CD14-positive monocyte (primary cell): ENCODE data around the gene MAMDC2. TPM values are rescaled to one million over a fixed set of nuclear protein-coding genes. Genes with fewer than 3 reads are reported as not detected.
A peak's percentile ranks its signal among the peaks of the same experiment; 100 is the strongest.

ENCODE experiments used
- DNase-seq, 3 donors: peaks; one replicate each; pipeline ENCODE4 v3.0.0-alpha.2; 2011 to 2022
- H2AFZ ChIP-seq: 2 replicates; pipeline ENCODE4 v1.6.0; 2012; ENCODE audit warnings: mild to moderate bottlenecking, low read depth, low read length, inconsistent platforms; ENCODE audit not compliant: insufficient read depth, poor library complexity, severe bottlenecking
- H3K27ac ChIP-seq, 2 donors: 1 replicate in 1 of 2; 2 replicates in 1 of 2; pipeline ENCODE4 v1.5.1; 2012 to 2013; ENCODE audit warnings: low read length in 2 of 2, control low read depth in 1 of 2, inconsistent platforms in 1 of 2, low read depth in 1 of 2, mild to moderate bottlenecking in 1 of 2
- H3K27me3 ChIP-seq, 2 donors: one replicate each; pipeline versions ENCODE4 v1.6.0 to v1.6.1; 2011 to 2013; ENCODE audit warnings: low read length in 2 of 2; ENCODE audit not compliant: control insufficient read depth in 2 of 2, insufficient read depth in 2 of 2
- H3K36me3 ChIP-seq, 2 donors: replicated peaks in 1 of 2; 1 replicate in 1 of 2; 2 replicates in 1 of 2; pipeline versions ENCODE4 v1.5.1 to v1.6.1; 2012 to 2013; ENCODE audit warnings: low read length in 2 of 2, control low read depth in 1 of 2, inconsistent platforms in 1 of 2, mild to moderate bottlenecking in 1 of 2; ENCODE audit not compliant: insufficient read depth in 2 of 2, control insufficient read depth in 1 of 2
- H3K4me1 ChIP-seq, 2 donors: 1 replicate in 1 of 2; 2 replicates in 1 of 2; pipeline versions ENCODE4 v1.5.1 to v1.6.1; 2012 to 2013; ENCODE audit warnings: low read length in 2 of 2, control low read depth in 1 of 2, inconsistent platforms in 1 of 2, mild to moderate bottlenecking in 1 of 2, moderate library complexity in 1 of 2; ENCODE audit not compliant: insufficient read depth in 2 of 2, control insufficient read depth in 1 of 2
- H3K4me2 ChIP-seq: replicated peaks from 2 replicates; pipeline ENCODE3; 2012; ENCODE audit warnings: low read length, moderate library complexity, mild to moderate bottlenecking; ENCODE audit not compliant: poor library complexity, severe bottlenecking; ENCODE audit errors: extremely low read depth
- H3K4me3 ChIP-seq, 3 experiments: fragments of 200-600 bp in 1 of 3; sonication (generic) in 1 of 3; replicated peaks in 1 of 3; 1 replicate in 2 of 3; 2 replicates in 1 of 3; pipeline ENCODE4 v1.5.1; 2011 to 2013; ENCODE audit warnings: low read length in 3 of 3, mild to moderate bottlenecking in 3 of 3, control low read depth in 2 of 3, low read depth in 2 of 3, inconsistent platforms in 1 of 3, moderate library complexity in 1 of 3
- H3K79me2 ChIP-seq: 2 replicates; pipeline ENCODE4 v1.6.0; 2012; ENCODE audit warnings: mild to moderate bottlenecking, control low read depth, inconsistent platforms, low read length, moderate library complexity; ENCODE audit not compliant: insufficient read depth
- H3K9ac ChIP-seq: 2 replicates; pipeline ENCODE4 v1.6.0; 2017; ENCODE audit warnings: low read length, mild to moderate bottlenecking; ENCODE audit not compliant: insufficient read depth, poor library complexity, severe bottlenecking
- H3K9me3 ChIP-seq, 2 donors: replicated peaks in 1 of 2; 1 replicate in 1 of 2; 2 replicates in 1 of 2; pipeline versions ENCODE4 v1.5.1 to v1.6.1; 2012 to 2013; ENCODE audit warnings: low read length in 2 of 2, control low read depth in 1 of 2; ENCODE audit not compliant: control insufficient read depth in 1 of 2, insufficient read depth in 1 of 2
- H4K20me1 ChIP-seq: 2 replicates; pipeline ENCODE4 v1.6.0; 2012; ENCODE audit warnings: mild to moderate bottlenecking, low read length, control low read depth, moderate library complexity; ENCODE audit not compliant: insufficient read depth
- H3K27ac Mint-ChIP-seq, 7 donors: one replicate each; pipeline ENCODE4 v1.8.0; 2020; ENCODE audit warnings: mild to moderate bottlenecking in 7 of 7, mixed read lengths in 7 of 7, moderate library complexity in 6 of 7, inconsistent platforms in 2 of 7
- H3K27me3 Mint-ChIP-seq, 3 donors: one replicate each; pipeline ENCODE4 v1.8.0; 2021 to 2022; ENCODE audit warnings: low read depth in 3 of 3, mild to moderate bottlenecking in 3 of 3, mixed read lengths in 3 of 3, moderate library complexity in 3 of 3, inconsistent platforms in 1 of 3
- H3K36me3 Mint-ChIP-seq, 2 donors: one replicate each; pipeline ENCODE4 v1.8.0; 2020; ENCODE audit warnings: mixed read lengths in 2 of 2, inconsistent platforms in 1 of 2, mild to moderate bottlenecking in 1 of 2
- H3K4me1 Mint-ChIP-seq: one replicate; pipeline ENCODE4 v1.8.0; 2020; ENCODE audit warnings: mild to moderate bottlenecking, mixed read lengths
- H3K4me3 Mint-ChIP-seq, 2 donors: one replicate each; pipeline ENCODE4 v1.8.0; 2020; ENCODE audit warnings: mild to moderate bottlenecking in 2 of 2, mixed read lengths in 2 of 2, moderate library complexity in 1 of 2
- H3K9me3 Mint-ChIP-seq, 7 donors: one replicate each; pipeline ENCODE4 v1.8.0; 2020 to 2022; ENCODE audit warnings: mixed read lengths in 7 of 7, mild to moderate bottlenecking in 6 of 7, moderate library complexity in 6 of 7, inconsistent platforms in 2 of 7
- WGBS: methylation state at CpG from one replicate; pipeline ENCODE4 v1.1.5; 2013; ENCODE audit warnings: missing lambda C conversion rate; ENCODE audit not compliant: insufficient coverage; 5-methylcytosine and 5-hydroxymethylcytosine counted together
- intact Hi-C, 2 donors: fragments of 100-400 bp; cut with micrococcal nuclease; formaldehyde crosslinking; loops; one replicate each; pipeline versions ENCODE4 v1.15.0 to v1.15.1; 2023
- polyA minus RNA-seq: library from RNA; depleted of rRNA, polyadenylated mRNA; stranded (reverse); fragments of >200 nt; gene quantifications from 2 replicates; pipeline ENCODE4 v1.2.3, GENCODE V29; 2012
- polyA plus RNA-seq, 3 donors: library from polyadenylated mRNA; depleted of rRNA in 1 of 3; unstranded in 2 of 3; stranded (reverse) in 1 of 3; fragments of 300-500 nt in 2 of 3; fragments of >200 nt in 1 of 3; fragmentation: Illumina TruSeq in 2 of 3; gene quantifications; 1 replicate in 2 of 3; 2 replicates in 1 of 3; pipeline ENCODE4 v1.2.3, GENCODE V29; 2012 to 2021
- total RNA-seq, 12 experiments: library from RNA in 1 of 12; stranded (reverse) in 1 of 12; fragments of 120-200 nt in 1 of 12; gene quantifications; one replicate each; pipeline ENCODE4 v1.2.4 and lab custom pipeline; 2013 to 2026; ENCODE audit warnings: mixed read lengths in 6 of 12, inconsistent platforms in 1 of 12
- TF ChIP-seq, protein P1 (sequence below): fragments of 200-600 bp; IDR thresholded peaks from one replicate; pipeline ENCODE4 v1.8.0; 2022; ENCODE audit warnings: antibody characterized with exemption, mild to moderate bottlenecking

MAMDC2 gene, protein sequence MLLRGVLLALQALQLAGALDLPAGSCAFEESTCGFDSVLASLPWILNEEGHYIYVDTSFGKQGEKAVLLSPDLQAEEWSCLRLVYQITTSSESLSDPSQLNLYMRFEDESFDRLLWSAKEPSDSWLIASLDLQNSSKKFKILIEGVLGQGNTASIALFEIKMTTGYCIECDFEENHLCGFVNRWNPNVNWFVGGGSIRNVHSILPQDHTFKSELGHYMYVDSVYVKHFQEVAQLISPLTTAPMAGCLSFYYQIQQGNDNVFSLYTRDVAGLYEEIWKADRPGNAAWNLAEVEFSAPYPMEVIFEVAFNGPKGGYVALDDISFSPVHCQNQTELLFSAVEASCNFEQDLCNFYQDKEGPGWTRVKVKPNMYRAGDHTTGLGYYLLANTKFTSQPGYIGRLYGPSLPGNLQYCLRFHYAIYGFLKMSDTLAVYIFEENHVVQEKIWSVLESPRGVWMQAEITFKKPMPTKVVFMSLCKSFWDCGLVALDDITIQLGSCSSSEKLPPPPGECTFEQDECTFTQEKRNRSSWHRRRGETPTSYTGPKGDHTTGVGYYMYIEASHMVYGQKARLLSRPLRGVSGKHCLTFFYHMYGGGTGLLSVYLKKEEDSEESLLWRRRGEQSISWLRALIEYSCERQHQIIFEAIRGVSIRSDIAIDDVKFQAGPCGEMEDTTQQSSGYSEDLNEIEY
- 0.04 TPM for total RNA-seq (2013)
- polyA plus RNA-seq, result under 1 TPM in 2 of 3 donors, not detected in 1; 0.05 to 0.09 TPM
- 0.14 TPM in 1 of 2 replicates, not detected in the other for polyA minus RNA-seq
- 0 to 2.1 (median 0.08) reads per million in 11 experiments for total RNA-seq (lab: John Stamatoyannopoulos, UW)

DNA sequence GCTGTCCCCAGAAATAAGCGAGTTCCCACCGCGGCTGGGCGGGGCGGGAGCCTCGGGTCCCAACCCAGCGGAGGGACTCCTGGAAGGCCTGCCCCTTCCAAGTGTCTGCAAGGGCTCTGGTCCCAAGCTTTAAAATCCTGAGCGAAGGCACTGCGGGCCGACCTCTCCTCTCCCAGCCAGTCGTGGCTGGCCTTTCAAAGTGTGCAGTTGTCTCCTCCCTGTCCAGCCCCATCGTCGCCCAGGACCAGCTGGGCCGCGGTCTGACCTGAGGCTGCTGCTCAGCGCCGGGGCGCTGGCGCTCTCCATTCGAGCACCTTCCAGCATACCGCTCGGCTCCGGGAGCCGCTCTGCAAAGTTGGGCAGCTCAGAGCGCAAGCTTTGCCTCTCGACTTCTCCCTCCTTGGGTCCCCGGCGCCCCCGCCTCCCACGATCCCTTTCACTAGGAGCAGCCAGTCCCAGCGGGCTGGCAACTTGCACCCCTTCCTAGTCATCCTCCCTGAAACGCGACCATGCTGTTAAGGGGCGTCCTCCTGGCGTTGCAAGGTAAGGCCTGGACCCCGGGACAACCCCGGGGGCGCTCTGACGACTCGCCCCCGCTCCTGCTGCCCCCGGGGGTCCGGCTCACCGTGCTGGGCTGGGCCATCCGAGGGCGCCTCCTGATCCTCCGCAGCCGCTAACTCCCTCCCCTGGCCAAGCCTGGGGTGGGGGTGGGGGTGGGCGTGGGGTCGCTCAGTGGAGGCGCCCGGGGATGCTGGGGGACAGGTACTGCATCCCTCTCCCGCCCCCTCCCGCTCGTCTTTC is at the start of gene MAMDC2:
Gene MAMDC2, plus strand, starts transcription at position 160 of the 801 bp plus-strand sequence. Its CDS starts 350 bp downstream, at position 510.
- 1% methylated on average over 35 of the region's 55 CpGs for WGBS
- peaks cover 14 to 17% of the 10 kb centered on the region in 2 donors for H3K4me1 ChIP-seq
- H3K79me2 ChIP-seq, result no peaks in the 10 kb centered on the region
- peak within 1 kb of the TSS; percentile 79 for H2AFZ ChIP-seq
- peaks cover 25% of the 10 kb centered on the region for H3K4me1 Mint-ChIP-seq
- TF ChIP-seq, protein P1, sequence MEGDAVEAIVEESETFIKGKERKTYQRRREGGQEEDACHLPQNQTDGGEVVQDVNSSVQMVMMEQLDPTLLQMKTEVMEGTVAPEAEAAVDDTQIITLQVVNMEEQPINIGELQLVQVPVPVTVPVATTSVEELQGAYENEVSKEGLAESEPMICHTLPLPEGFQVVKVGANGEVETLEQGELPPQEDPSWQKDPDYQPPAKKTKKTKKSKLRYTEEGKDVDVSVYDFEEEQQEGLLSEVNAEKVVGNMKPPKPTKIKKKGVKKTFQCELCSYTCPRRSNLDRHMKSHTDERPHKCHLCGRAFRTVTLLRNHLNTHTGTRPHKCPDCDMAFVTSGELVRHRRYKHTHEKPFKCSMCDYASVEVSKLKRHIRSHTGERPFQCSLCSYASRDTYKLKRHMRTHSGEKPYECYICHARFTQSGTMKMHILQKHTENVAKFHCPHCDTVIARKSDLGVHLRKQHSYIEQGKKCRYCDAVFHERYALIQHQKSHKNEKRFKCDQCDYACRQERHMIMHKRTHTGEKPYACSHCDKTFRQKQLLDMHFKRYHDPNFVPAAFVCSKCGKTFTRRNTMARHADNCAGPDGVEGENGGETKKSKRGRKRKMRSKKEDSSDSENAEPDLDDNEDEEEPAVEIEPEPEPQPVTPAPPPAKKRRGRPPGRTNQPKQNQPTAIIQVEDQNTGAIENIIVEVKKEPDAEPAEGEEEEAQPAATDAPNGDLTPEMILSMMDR, result no peak
- H3K4me3 ChIP-seq, result peak within 1 kb of the TSS; percentile 1 to 71 (median 34)
- no peaks in the 10 kb centered on the region for H3K9me3 ChIP-seq
- H3K27me3 Mint-ChIP-seq, result peaks cover 30 to 51% (median 36%) of the 10 kb centered on the region in 3 donors
- no peaks in the 10 kb centered on the region for H4K20me1 ChIP-seq
- H3K4me3 Mint-ChIP-seq, result peak within 1 kb of the TSS; percentile 80 to 94
- H3K36me3 Mint-ChIP-seq, result peaks cover 0 to 4% of the 10 kb centered on the region in 2 donors
- peak within 1 kb of the TSS; percentile 80 for H3K4me2 ChIP-seq
- H3K27me3 ChIP-seq, result peaks cover 3 to 23% of the 10 kb centered on the region in 2 donors
- peaks cover 0 to 4% (median 0%) of the 10 kb centered on the region in 7 donors for H3K9me3 Mint-ChIP-seq
- peak within 1 kb of the TSS; percentile 56 for H3K9ac ChIP-seq
- intact Hi-C loops, result no loop called here
- no peak within 1 kb of the TSS for H3K27ac ChIP-seq
- no peak within 1 kb of the TSS for H3K27ac Mint-ChIP-seq
- peak in 2 of 3 donors; percentile 2 to 11 for DNase-seq
- H3K36me3 ChIP-seq, result no peaks in the 10 kb centered on the region

DNA sequence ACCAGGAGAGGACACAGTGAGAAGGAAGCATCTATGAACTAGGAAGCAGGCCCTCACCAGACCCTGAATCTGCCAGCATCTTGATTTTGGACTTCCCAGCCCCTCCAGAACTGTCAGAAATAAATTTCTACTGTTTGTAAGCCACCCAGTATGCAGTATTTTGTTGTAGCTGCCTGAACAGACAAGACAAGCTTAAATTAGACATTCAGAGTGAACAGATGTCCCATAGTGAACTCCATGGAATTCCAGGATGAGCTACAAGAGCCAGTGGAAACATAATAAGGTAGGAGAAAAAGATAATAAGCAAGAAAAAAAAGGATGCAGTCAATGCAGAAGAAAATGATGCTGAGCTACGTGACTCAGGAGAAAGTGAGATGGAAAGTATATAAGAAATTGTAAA is 47.8 kb upstream of the MAMDC2 start:
- H3K27ac ChIP-seq, result no peak overlapping the region
- H3K36me3 Mint-ChIP-seq, result no peaks in the 10 kb centered on the region

More for the DNA sequence above, 47.8 kb upstream of the MAMDC2 start:
- no peaks in the 10 kb centered on the region for H4K20me1 ChIP-seq
- H3K27ac Mint-ChIP-seq, result no peak overlapping the region
- H3K9me3 Mint-ChIP-seq, result peaks cover 0 to 2% (median 0%) of the 10 kb centered on the region in 7 donors
- TF ChIP-seq, protein P1, result no peak
- no peaks in the 10 kb centered on the region for H3K79me2 ChIP-seq
- no peaks in the 10 kb centered on the region for H3K27me3 ChIP-seq
- no peak overlapping the region for H3K9ac ChIP-seq
- H3K4me2 ChIP-seq, result no peak overlapping the region
- H3K4me1 ChIP-seq, result no peaks in the 10 kb centered on the region
- no peaks in the 10 kb centered on the region for H3K36me3 ChIP-seq
- DNase-seq, result no peak
- no peak overlapping the region for H3K4me3 ChIP-seq
- no peaks in the 10 kb centered on the region for H3K4me1 Mint-ChIP-seq
- 100% methylated on average over 1 of the region's 1 CpG for WGBS
- intact Hi-C loops, result no loop called here
- no peaks in the 10 kb centered on the region for H3K9me3 ChIP-seq
- no peak overlapping the region for H2AFZ ChIP-seq
- no peak overlapping the region for H3K4me3 Mint-ChIP-seq
- H3K27me3 Mint-ChIP-seq, result peaks cover 0 to 2% (median 1%) of the 10 kb centered on the region in 3 donors
